Kidney (tissue), 14 donors: ENCODE results near the gene PWWP2B. TPM values are rescaled to one million over a fixed set of nuclear protein-coding genes. Genes with fewer than 3 reads are reported as not detected.
A peak's percentile ranks its signal among the peaks of the same experiment; 100 is the strongest.

Experiments used
- DNase-seq, 5 donors: peaks; one replicate each; pipeline ENCODE4 v3.0.0-alpha.2; 2013 to 2020
- FAIRE-seq: peaks from 2 replicates; lab custom pipeline; 2012; peaks lifted over from hg19 to GRCh38; lab: Jason Lieb, UNC
- H3K27ac ChIP-seq, 2 donors: one replicate each; pipeline ENCODE4 v1.7.0; 2013; ENCODE audit warnings: low read depth in 2 of 2, low read length in 2 of 2, inconsistent platforms in 1 of 2
- H3K27me3 ChIP-seq: one replicate; pipeline ENCODE4 v1.7.1; 2013; ENCODE audit warnings: low read length, inconsistent platforms; ENCODE audit not compliant: control insufficient read depth, insufficient read depth
- H3K36me3 ChIP-seq, 3 donors: one replicate each; pipeline versions ENCODE4 v1.7.0 to v1.7.1; 2013; ENCODE audit warnings: low read length in 3 of 3, control low read depth in 1 of 3, inconsistent platforms in 1 of 3; ENCODE audit not compliant: insufficient read depth in 3 of 3, control insufficient read depth in 2 of 3
- H3K4me1 ChIP-seq, 3 donors: one replicate each; pipeline versions ENCODE4 v1.7.0 to v1.7.1; 2013; ENCODE audit warnings: low read length in 3 of 3, inconsistent platforms in 1 of 3, low read depth in 1 of 3; ENCODE audit not compliant: control insufficient read depth in 2 of 3, insufficient read depth in 2 of 3
- H3K4me3 ChIP-seq, 3 donors: one replicate each; pipeline versions ENCODE4 v1.7.0 to v1.8.1; 2013; ENCODE audit warnings: low read length in 3 of 3, control low read depth in 1 of 3, inconsistent platforms in 1 of 3
- H3K9ac ChIP-seq, 3 donors: one replicate each; pipeline versions ENCODE4 v1.7.0 to v1.7.1; 2013; ENCODE audit warnings: low read length in 3 of 3, control low read depth in 1 of 3, inconsistent platforms in 1 of 3
- H3K9me3 ChIP-seq, 3 donors: one replicate each; pipeline versions ENCODE4 v1.7.0 to v1.7.1; 2013; ENCODE audit warnings: low read length in 3 of 3, control low read depth in 1 of 3, inconsistent platforms in 1 of 3; ENCODE audit not compliant: control insufficient read depth in 2 of 3, insufficient read depth in 1 of 3
- intact Hi-C: fragments of 100-400 bp; cut with DNase I; formaldehyde crosslinking; loops from one replicate; pipeline ENCODE4 v1.11.1; 2022
- polyA plus RNA-seq: library from polyadenylated mRNA; stranded (reverse); fragments of 350-450 nt; fragmentation: Illumina TruSeq; extraction: RNeasy Lipid Tissue Mini Kit (QIAGEN cat#74804); gene quantifications from one replicate; pipeline ENCODE4 v1.2.3, GENCODE V29; 2014; ENCODE audit warnings: low read depth, low replicate concordance; ENCODE audit not compliant: insufficient read depth
- total RNA-seq: library from RNA; stranded (reverse); fragmentation: NEBNext Ultra II Directional; extraction: Animal tissue kit (Norgen Biotek cat#: 25700); gene quantifications from one replicate; pipeline ENCODE4 v1.2.1, GENCODE V29; 2021
- TF ChIP-seq, protein P1 (sequence below): IDR thresholded peaks from 3 replicates; pipeline ENCODE4 v1.5.1; 2012; ENCODE audit warnings: mild to moderate bottlenecking, moderate library complexity, borderline replicate concordance; ENCODE audit not compliant: insufficient read depth; ENCODE audit errors: extremely low read depth
- donor health status: control.
- donor health status: control.
- donor health status: control.
- donor health status: control.
- donor health status: control.
- donor health status: DM: yes; HTN: yes; CAD: no.
- donor health status: Normal renal cell carcinoma (clear cell type).

PWWP2B gene
- total and polyA plus RNA-seq, 2 donors from 2014 or later = 12.9 to 24.3 TPM

DNA sequence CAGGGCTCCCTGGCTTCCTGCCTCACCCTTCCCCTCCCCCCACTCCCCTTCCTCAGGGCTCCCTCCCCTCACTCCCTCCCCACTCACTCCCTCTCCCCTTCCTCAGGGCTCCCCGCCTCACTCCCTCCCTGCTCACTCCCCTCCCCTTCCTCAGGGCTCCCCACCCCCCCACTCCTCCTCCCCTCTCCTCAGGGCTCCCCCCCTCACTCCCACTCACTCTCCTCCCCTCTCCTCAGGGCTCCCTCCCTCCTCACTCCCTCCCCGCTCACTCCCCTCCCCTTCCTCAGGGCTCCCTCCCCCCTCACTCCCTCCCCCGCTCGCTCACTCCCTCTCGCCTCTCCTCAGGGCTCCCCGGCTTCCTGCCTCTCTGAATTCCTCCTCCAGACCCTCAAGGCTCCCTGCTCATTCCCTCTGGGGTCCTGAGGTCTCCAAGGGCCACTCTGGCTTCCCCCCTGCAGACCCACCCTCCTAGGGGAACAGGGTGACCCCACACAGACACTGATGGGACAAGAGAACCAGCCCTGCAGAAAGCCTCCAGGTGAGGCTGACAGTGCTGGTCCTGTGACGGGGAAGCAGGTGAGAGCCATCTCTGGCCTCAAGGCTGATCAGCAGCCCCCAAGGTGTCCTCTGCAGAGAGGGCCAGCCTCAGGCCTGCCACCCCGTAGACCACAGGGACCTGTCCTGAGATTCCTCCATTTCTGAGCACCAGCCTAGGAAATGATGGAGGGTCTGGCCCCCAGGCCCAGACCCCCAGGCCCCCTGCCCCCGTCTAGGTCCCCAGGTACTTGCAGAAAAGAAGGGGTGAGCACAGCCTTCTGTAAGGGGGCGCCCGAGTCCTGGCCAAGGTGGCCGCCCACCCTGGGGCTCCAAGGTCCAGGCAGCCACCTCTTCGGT is 47.2 kb downstream of the PWWP2B start:
- intact Hi-C loops = no loop called here
- no peak overlapping the region for H3K4me3 ChIP-seq
- peaks cover 0 to 4% (median 0%) of the 10 kb centered on the region in 3 donors for H3K9me3 ChIP-seq
- FAIRE-seq (no peak), DNase-seq (peak; percentile 68 to 95 (median 92))
- H3K27me3 ChIP-seq = no peaks in the 10 kb centered on the region
- H3K27ac ChIP-seq = no peak overlapping the region
- H3K4me1 ChIP-seq = peaks cover 0 to 16% (median 0%) of the 10 kb centered on the region in 3 donors
- TF ChIP-seq, protein P1, sequence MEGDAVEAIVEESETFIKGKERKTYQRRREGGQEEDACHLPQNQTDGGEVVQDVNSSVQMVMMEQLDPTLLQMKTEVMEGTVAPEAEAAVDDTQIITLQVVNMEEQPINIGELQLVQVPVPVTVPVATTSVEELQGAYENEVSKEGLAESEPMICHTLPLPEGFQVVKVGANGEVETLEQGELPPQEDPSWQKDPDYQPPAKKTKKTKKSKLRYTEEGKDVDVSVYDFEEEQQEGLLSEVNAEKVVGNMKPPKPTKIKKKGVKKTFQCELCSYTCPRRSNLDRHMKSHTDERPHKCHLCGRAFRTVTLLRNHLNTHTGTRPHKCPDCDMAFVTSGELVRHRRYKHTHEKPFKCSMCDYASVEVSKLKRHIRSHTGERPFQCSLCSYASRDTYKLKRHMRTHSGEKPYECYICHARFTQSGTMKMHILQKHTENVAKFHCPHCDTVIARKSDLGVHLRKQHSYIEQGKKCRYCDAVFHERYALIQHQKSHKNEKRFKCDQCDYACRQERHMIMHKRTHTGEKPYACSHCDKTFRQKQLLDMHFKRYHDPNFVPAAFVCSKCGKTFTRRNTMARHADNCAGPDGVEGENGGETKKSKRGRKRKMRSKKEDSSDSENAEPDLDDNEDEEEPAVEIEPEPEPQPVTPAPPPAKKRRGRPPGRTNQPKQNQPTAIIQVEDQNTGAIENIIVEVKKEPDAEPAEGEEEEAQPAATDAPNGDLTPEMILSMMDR = no peak
- H3K36me3 ChIP-seq = no peaks in the 10 kb centered on the region
- H3K9ac ChIP-seq = no peak overlapping the region

DNA sequence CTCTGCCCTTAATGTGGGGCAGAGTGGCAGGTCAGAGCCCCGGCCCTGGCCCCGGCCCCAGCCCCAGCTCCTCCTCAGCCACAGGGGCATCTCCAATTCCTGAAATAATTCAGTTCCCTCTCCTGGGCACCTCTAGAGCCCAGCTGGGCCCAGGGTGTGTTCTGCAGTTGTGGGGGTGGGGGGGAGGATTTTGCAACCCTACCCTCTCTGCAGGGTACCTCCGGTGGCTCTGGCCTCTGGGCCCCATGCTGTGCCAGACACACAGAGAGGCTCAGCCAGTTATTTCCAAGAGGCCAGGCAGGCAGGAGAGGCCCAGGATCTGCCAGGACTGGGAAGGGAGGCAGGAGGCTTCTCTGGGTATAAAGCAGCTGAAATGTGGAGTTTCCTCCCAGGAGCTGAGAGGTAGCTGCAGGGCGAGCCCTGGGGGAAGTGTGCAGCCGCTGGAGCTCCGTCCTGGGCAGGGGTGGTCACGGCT is 47.9 kb downstream of the PWWP2B start:
- Histone ChIP-seq H3K27me3 (no peaks in the 10 kb centered on the region), H3K9me3 (peaks cover 0 to 2% (median 0%) of the 10 kb centered on the region in 3 donors), H3K9ac (no peak overlapping the region), H3K36me3 (no peaks in the 10 kb centered on the region), H3K27ac (no peak overlapping the region), H3K4me3 (no peak overlapping the region), H3K4me1 (peaks cover 0 to 16% (median 0%) of the 10 kb centered on the region in 3 donors)
- intact Hi-C loops = no loop called here
- FAIRE-seq = no peak
- TF ChIP-seq, protein P1 = no peak
- DNase-seq = peak in 1 of 5 donors; percentile 58

DNA sequence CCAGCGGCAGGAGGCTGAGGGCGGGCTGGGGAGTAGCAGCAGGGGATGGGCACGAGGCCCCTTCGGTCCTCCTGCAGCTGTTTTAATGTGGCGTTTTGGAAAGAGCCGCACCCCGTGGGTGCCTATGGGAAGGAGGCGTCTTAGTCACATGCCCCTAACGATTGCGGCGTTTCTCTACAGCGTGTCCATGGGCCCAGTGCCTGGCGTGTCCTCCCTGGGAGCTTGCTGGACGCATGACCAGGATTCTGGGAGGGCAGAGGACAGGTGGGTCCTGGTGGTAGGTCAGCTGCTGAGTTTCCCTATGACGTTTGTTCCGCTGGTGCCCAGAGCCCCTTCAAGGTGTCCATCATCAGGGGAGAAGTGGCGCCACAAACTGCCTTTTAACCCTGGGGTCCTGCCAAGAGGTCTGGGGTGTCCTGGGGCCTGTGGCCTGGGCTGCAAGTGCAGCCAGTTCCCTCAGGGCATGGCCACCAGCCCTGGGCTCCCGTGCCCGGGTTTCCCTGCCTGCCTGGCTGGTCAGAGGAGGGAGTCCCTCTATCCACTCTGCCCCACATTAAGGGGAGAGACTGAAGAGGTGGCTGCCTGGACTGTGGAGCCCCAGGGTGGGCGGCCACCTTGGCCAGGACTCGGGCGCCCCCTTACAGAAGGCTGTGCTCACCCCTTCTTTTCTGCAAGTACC is 48.7 kb downstream of the PWWP2B start:
- peak in 1 of 5 donors; percentile 74 for DNase-seq
- Histone ChIP-seq H3K27me3 (no peaks in the 10 kb centered on the region), H3K9ac (no peak overlapping the region), H3K27ac (no peak overlapping the region), H3K4me1 (peaks cover 0 to 16% (median 0%) of the 10 kb centered on the region in 3 donors), H3K9me3 (peaks cover 0 to 2% (median 0%) of the 10 kb centered on the region in 3 donors), H3K4me3 (no peak overlapping the region), H3K36me3 (no peaks in the 10 kb centered on the region)
- TF ChIP-seq, protein P1 = no peak
- intact Hi-C loops = no loop called here
- no peak for FAIRE-seq
